Measurements from ENCODE around the gene RLBP1.

Gene RLBP1

GRCh38 chr15:89161666-89162065 is 59.7 kb downstream of the RLBP1 start:
- DNase-seq (ENCODE audit: insufficient read length, low spot score) (no peak), FAIRE-seq (no peak)
- no peak for TF ChIP-seq CTCF (IDR thresholded peaks at IDR 0.05; ENCODE audit: insufficient read depth, missing control alignments)
